8988T (cell line): ENCODE measurements around the gene FKBP11.

Experiments used
- DNase-seq: peaks from one replicate; pipeline ENCODE4 v3.0.0; 2011

FKBP11 gene

DNA sequence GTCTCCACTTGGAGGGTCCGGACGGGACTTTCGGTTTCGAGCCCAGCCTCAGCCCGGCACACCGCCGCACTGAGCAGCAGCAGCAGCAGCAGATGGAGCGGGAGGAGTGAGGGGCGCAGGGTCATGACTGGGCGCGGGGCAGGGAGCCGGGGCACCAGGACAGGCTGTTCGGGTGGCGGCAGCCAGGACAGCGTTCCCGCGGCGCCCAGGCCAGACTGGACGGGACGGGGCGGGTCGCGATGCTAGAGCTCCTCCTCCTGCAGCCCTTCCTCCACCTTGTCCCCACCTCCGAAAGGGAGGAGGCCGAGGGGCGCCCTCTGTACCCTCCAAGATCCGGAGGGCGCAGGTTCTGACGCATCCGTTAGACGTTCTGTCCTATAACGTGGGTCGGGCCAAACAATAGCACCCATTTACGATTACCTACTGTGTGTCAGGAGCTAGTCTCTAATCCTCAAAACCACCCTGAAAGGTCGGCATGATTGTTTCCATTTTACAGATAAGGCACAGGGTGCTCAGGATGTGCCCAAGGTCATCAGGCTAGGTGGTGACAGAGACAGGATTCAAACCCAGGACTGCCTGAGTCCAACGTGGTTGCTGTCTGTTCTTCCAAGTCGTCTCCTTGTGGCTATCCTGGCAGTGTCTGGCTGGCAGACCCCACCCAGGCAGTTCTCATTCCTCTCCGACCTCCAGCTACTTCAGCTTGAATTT is at the start of gene FKBP11:
Gene FKBP11 (minus strand): TSS at position 189 of the 708 bp plus-strand sequence. CDS start 64 bp downstream, at position 125.
- peak; percentile 46 for DNase-seq

DNA sequence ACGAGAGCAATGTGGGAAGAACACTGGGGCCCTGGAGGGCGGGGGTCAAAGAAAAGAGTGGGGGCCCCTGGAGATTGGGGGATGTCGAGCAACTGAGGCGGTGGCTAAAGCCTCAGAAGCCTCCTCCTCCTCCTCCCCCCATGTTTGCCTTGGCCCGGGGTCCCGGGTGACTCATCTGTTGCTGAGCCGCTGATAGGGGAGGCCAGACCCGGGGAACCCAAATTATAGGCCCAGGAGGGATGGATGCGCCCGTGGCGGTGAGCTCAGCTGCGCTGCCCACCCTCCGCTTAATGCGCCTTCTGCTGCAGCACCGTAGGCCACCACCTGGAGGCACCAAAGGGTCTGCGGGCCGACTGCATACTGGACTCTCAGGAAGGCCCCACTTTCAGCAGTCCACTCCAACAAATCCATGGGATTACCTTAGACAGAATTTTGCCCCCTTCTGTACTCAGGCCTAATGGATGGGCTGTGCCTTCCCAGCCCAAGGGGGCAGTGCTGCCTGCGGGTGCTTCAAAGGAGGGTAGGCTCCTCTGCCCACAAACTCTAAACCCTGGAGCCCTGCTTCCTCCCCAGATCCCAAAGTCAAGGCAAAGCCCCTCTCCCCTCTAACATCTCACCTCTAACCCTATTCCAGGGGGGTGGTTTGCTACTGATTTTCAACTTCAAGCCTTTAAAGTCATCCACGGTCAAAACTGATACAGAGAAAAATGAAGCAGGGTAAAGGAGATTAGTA is 48.8 kb upstream of the FKBP11 start:
- DNase-seq = peak; percentile 82

DNA sequence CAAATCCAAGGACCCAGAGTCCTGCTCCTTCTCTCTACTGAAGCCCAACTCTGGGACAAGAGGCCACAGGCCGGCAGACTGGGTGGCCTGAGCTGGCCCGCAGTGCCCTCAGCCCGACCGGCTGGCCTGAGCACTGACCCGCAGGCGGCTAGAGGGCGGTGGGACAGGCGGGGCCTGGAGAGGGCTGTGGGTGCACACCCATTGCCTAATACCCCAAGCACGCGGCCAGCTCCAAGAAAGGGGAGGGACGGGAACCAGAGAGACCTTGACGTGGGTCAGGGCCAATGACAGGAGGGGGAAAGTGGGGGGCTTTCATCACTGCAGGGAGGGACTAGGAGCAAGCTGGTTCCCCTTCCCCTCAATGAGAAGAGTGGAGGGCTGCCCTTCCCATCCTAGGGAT is 48.2 kb upstream of the FKBP11 start:
- peak; percentile 23 for DNase-seq

DNA sequence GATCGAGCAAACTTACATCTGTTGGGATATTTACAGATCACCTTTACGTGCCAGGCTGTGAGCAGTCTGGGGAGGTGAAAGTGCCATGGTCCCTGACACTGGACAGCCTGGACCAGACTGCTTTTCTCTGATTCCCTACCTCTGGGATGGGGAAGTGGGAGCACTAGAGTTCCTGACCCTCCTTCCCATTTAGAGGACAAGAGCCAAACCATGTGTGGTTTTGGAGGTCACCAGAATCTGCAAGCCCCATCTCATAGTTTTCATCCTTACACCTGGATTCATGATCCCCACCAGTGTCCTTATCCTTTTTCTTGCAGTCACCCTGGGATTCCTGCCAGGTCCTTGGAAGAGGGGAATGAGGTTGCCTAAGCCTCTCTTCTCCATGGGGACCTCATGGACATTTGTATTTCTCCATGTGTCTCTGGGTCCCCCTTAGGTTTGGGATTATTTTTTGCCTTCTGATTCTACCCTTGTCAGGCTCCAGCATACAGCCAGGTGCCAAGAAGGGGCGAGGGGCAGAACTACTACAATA is 47.7 kb upstream of the FKBP11 start:
- peak; percentile 18 for DNase-seq

DNA sequence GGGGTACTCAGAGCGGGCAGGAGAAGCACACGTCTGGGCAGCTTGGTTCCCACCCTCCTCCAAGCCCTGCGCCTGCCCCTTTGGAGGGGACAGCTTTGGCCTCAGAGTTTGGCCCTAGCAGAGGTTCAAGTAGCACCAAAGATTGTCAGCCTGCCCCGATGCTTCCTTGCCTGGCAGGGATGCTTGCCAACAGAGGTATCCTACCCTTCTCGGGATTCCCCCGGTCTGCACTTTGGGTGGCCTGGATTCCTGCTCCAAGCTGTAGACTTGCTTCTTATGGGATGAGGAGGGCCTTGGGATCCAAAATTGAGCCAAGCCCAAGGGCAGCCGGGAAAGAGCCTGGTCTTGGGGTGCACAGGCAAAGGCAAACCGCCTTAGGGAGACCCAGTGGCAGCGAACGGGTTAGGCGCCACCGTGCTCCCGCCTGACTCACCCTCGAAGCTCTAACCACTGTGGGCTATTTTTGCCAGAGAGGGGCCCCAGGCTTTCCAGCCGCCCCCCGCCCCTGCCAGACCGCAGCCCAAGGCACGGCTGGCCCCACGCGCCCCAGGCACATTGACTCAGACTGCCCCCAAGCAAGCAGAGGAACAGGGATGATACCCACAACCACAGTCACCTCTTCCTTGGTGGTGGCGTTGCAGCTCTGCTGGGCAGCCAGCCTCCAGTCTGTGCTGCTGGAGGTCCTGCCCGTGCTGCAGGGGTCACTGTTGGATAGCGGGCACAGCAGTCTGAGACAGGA is 47.1 kb upstream of the FKBP11 start:
- peak; percentile 31 for DNase-seq

DNA sequence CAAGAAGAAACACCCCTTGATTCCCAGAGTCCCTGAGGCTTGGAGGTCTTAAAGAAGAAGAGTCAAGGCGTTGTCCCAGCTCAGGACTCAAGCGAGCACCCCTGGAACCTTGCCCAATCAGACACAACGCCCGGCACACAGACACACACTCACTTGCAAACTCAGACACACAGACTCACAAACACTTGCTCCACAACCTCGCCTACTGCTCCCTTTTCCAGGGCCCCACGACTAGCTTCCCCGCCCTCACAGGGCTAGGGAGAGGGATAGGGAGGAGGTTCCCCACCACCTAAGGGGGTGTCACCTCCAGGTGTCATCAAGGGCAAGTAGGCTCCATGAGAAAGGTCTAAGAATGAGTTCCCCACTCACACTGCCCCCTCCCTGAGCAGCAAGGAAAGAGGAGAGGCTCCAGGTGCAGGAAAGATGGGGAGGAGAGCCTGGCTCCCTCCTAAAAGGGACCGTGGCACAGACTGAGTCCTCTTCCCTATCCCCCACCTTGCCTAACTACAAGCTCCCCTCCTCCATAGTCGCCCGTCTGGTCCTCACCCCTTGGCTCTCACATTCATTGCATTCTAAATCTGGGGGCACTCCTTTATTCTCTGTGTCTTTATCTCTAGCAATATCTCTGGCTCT is 45.5 kb upstream of the FKBP11 start:
- peak; percentile 51 for DNase-seq

DNA sequence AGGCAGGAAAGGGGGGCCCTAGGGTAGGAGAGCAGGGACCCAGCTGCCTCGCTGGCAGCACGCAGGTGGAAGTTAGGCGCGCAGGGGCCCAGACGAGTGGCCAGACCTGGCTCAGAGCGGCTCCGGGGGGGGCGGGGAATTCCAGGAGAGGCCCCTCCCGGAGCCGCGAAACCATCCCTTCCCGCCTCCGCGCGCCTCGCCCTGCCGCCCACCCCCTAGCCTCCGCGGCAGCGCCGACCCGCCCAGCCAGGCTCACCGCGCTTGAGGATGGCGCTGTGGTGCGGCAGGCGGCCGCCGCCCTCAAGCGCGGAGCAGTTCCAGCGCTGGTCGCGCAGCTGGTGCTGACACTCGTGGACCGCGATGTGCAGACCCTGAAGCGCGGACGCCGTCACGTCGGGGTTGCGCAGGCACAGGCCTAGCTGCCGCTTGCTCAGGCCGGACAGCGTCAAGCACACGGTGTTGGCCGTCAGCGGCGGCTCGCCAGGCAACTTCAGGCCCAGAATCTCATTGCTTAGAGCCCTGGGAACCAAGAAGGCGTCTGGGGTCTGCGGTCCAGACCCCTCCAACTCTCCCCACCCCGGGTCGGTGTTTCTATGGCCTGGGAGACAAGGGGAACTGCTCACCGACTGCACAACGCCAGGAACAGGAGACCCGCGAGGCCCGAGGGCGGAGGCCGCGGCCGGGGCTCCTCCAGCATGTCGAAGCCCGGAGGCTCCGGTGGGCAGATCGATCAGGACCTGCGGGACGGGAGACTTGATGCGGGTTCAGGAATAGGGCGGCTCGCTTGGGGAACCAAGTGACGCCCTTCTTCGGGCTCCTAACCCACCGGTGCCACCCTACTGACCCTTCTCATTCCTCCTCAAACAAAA is 44.8 kb upstream of the FKBP11 start:
- peak; percentile 23 for DNase-seq

DNA sequence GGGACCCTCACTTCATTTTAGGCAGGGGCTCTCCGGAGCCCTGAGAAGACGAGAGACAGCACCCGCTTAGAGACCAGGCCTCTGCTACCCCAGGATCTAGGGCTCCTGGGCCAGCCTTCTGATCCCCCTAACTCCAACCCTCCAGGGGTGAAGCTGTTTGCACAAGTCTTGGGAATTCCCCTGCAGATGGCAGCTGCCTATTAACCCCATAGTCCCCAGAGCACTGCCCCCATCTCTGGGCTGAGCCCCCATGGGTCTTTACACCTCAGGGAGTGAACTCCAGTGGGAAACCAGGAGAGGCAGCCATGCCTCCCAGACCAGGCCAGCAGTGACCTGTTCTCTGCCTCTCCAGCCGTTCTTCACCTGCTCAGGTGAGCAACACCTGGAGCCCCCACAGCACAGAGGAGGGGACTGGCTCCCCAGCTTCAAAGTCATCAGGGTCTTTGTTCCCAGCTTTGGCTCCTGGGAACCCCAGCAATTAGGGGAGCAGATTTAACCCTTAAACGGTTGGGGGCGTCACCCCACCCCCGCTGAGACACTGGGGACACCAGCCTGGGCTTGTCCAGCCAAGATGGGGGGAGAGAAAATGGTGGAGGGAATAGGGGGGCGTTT is 44.0 kb upstream of the FKBP11 start:
- peak; percentile 39 for DNase-seq

DNA sequence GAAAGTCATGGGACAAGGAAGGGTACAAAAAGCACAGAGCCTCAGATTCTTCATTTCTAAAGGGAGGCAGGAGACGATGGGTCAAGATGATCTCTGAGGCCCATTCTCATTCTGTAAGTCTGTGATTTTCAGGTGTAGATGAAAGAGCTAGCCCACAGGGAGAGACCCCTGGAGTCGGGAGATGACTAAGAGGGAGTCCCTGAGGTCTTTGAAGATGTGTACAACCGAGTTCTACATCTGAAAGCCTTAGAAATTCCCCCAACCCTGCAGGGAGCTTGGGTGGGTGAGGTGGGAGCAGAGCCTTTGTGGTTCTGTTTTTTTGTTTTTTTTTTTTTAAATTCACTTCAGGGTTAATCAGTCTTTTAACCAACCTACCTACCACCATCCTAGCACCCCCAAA is 43.2 kb upstream of the FKBP11 start:
- DNase-seq = peak; percentile 29

DNA sequence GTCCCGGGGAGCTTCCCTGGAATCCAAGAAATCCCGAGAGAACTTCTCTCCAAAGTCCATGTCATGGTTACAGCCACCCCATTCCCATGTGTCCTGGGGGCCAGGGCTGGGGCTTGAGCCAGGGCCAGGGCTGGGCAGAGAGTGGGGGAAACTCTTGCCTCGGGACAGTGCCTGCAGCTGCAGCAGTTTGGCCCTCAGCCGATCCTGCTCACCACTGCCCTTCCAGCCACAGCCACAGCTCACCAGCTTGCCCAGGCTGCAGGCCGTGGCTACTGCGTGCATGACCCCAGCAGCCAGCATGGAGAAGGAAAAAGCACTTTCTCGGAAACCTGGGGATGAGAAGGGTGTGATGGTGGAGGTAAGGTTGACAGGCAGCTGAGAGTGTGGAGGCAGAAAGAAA is 42.7 kb upstream of the FKBP11 start:
- peak; percentile 14 for DNase-seq

DNA sequence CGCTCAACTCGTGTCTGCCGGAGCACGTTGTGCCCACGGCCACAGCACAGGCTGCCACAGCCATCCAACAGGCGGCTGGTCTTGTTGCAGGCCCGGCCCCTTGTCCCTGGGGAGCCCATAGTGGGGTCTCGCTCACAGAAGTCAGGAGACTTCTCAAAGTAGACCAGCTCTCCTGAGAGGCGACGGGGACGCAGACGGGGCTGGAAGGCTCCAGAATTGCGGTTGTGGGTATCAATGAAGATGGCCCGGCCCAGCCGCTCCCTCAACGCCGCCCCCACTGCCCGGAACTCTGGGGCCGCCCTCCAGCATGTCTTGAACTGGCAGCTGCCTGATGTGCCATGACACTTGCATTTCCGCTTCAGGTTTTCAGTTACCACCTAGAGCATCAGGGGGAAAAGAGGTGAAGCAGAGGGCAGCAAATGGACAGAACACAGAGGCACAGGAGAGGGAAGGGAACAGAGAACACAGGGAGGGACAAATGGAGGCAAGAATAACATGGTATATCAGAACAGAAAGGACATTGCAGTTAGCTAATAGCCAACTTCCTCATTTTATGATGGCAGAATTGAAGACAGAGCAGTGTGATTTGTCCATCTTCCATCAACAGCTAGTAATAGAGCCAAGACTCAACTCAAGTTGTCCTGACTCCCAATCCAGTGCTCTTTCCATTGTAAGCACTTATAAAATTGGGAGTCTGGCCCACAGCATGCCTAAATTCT is 41.0 kb upstream of the FKBP11 start:
- DNase-seq = no peak

DNA sequence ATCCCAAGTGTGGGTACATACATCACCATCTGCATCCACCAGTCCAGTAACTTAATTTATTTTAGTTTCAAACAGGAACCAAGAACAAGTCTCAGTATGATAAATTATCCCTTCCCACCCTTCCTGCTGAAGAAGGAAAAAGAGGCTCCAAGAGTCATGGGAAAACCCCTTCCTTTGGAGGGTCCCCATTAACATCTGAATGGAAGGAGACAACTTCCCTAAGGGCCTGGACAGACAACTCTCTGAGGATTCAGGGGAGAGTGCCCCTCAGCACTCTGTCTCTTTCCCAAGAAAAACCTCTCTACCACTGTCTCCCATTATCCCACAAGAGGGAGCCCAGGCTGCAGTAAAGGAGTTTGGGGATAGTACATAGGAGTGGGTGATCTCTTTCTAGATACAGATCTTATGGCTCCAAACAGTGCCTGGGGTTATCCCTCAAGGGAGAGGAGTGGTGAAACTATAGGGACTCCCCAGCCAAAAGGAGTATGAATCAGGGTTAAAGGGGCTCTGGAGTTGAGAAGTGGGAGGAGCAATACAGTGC is 40.1 kb upstream of the FKBP11 start:
- DNase-seq = peak; percentile 53

DNA sequence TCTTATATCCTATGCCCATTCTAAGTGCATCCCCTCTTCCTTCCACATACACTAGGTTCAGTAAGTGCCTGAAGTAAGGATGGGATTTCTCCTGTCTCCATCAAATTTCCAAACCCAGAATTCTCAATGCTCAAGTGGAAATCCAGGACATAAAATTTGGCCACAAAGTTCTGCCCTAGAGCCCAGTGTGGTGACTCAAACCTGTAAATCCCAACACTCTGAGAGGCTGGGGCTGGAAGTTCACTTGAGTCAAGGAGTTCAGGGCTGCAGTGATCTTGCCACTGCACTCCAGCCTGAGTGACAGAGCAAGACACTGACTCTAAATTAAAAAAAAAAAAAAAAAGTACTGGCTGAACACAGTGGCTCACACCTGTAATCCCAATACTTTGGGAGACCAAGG is 36.5 kb upstream of the FKBP11 start:
- no peak for DNase-seq

DNA sequence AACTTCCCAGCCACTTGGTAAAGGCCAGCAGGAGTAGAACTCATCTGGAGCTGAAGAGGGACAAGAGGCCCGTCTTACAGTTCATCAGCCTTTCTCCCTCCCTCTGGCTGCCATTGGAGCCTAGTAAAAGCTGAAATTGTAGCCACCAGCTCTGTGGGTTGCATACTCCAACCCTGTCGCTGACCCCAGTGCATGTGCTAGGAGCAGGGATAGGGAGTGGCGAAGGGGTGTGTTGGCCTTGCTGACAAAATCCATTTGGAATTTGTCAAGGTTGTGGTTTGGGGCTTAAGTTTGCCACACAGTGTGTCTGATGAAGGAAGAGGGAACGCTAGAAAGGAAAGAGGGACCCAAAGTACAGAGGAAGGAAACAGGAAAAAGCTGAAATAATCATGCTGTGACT is 36.0 kb upstream of the FKBP11 start:
- no peak for DNase-seq

DNA sequence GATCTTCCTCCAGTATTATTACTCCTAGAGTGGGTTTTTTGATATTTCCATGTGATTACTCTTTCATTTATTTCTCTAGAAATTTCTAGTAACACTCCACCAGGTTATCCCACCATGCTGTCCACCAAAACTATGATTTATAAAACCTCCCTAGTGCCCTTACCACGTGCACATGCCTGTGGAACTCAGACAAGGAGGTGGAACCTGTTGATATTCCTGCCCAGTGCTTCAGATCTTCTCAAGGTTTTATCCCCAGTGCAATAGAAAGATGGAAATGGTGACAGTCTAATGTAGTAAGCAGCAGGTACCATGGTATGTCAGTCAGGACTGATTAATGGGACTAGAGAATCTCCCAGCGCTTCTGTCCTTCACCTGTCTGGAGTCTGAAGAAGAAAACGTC is 35.5 kb upstream of the FKBP11 start:
- DNase-seq = no peak

DNA sequence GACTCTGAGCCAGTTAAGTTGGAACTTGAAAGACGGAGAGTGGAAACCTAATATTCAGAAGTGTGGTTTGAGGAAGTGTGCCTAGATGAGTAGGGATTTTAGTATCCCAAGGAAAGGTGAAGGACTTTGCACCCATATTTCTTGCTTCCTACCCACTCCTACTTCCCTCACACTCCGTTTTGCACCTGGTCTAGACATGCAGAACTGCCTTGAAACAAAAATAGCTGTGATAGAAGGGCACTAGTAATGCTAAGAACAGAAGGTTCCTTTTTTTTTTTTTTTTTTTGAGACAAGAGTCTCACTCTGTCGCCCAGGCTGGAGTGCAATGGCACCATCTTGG is 32.7 kb upstream of the FKBP11 start:
- no peak for DNase-seq

DNA sequence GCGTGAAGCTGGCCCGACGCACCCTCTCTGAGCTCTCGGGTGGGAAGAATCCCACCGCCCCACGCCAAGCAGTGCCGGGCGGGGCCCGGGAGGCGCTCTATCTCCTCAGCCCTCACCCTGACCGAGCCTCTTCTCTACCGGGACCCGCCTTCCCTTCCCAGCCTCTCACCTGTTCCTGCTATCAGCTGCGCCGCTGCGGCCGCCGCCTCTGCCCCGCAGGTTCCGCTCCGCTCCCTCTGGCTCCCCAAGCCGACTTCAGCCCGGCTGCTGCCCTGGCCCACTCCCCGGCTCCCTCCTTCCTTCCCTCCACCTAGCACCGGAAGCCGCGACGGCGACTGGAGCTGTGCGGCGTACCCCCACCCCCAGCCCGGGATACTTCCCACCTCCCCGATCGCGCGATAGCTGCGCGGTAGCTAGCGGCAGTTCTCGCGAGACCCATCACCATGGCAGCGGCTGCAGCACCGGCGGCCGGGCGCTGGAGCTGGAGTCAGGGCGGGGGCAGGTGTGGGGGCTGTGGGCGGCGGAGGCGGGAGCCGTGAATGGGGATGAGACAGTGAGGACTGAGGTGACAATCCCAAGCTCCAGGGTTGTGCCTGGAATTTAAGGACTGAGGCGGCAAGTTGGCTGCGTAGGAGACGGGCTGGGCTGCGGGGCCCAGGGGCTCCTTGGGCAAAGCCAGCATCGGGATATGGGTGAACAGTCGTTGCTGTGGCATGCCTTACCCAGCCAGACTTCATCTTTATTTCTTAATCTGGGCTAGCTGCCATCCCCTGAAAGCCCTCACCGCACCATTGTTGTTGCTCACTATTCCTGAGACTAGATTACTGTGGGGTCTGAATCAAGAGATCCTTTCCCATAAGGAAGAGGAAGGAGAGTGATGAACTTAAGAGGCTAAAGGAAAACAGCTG is 32.1 kb upstream of the FKBP11 start, which contains the start of gene ARF3:
Gene ARF3 (minus strand): TSS at position 347 of the 908 bp plus-strand sequence. CDS start 16,392 bp downstream, outside the sequence.
- peak; percentile 96 for DNase-seq

DNA sequence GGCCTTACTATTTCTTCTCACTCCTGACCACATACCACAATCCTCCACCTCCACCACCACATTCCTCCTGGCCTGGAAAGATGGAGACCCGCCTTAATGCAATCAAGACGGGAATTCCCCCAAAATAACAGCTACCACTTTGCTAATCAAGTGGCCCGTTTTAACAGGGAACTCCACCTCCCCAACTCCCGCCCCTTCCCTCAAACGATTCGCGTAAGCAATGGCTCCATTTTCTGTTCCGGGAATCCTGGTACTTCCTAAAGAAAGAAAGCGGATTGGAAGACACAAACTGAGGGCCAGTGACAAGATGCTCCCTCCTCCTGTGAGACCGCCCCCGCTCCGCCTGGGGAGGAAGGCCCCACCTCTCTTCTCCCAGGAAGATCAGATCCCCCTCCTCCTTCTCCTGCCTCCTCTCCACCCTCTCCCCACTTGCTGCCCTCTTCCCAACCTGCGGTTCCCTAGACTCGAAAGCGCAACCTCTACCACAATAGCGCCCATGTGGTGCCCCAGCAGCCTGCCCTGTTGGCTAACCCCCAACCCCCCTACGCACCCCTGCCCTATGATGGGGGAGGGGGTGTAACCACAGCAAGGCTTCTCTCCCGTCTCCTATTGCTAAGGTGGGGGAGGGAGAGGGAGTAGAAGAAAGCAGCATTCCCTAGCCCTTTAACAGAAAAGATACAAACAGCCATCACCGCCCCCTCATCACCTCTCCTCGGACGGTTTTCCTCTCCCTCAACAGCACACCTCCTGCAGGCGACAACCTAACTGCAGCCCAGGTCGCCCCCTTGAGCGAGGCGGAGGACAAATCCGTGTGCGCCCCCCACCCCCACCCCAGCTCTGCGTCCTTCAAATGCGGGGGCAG is 31.2 kb upstream of the FKBP11 start:
- DNase-seq = peak; percentile 66
